ENCODE measurements around the gene PRX. TPM values are rescaled to one million over a fixed set of nuclear protein-coding genes. Genes with fewer than 3 reads are reported as not detected.

The PRX gene
- 4.2 and 4.3 TPM in 2 replicates for total RNA-seq (2014; rRNA removed; shearing (Covaris generic))
- 4.1 and 4.2 TPM in 2 replicates for polyA plus RNA-seq (2016; fragmentation: Nextera tagmentation; extraction: Ambion mirVana)
- long read RNA-seq, partial matches to known transcripts: 1 of 4 reads
- long read RNA-seq, other reads (novel, unspliced or antisense): 3 of 4 reads

DNA sequence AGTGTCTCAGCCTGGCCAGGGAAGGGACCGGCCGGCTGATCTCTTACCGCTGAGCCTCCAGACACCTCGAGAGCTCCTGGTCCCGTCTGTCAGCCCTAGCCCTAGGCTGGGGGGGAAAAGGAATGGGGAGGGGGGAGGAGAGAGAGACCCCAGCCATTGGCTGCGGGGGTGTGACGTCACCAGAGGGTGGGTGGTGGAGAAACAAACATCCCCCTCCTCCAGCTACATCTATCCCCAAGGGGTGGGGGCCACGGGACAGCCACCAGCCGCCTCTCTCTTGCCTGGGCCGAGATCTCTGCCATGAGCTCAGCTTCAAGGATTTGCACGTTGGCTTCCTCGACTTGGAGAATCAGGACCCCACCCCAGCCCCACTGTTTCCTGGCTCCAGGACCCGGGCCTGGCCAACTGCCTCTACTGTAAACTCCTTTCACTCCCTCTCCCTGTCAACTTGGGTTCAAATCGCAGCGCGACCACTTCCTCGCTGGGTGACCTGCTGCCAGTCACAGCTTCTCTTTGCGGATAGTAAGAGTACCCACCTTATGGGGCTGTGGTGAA, at the start of gene PRX:
Gene PRX, minus strand, starts transcription at position 88 of the 555 bp plus-strand sequence. CDS start 5,446 bp downstream, outside the sequence.
- Mint-ChIP-seq H3K4me1 (peaks cover 39% of the 10 kb centered on the region), H3K9me3 (no peaks in the 10 kb centered on the region), H3K27ac (peak within 1 kb of the TSS; percentile 84; the same call in 1 of the 2 replicates), H3K4me3 (peak within 1 kb of the TSS; percentile 52), H3K36me3 (ENCODE audit: low read depth) (no peaks in the 10 kb centered on the region), H3K27me3 (ENCODE audit: insufficient read depth, low read depth, poor library complexity) (peaks cover 6% of the 10 kb centered on the region)
- H3K4me3 ChIP-seq: peak within 1 kb of the TSS; percentile 42
- peak; percentile 74 for ATAC-seq
- H3K36me3 ChIP-seq (ENCODE audit: insufficient read depth): no peaks in the 10 kb centered on the region
- H3F3A ChIP-seq (replicated peaks; ENCODE audit: low read depth): 0 out of 2 replicates have a peak, but pooled peaks cover 3% of the 10 kb centered on the region
- H3K4me2 ChIP-seq: peak within 1 kb of the TSS; percentile 74
- H3K27me3 ChIP-seq (ENCODE audit: insufficient read depth): no peaks in the 10 kb centered on the region
- no peaks in the 10 kb centered on the region for H3K79me2 ChIP-seq (replicated peaks; ENCODE audit: insufficient read depth)
- peak; percentile 89 for DNase-seq (ENCODE audit: low spot score)
- peaks cover 25% of the 10 kb centered on the region for H3K4me1 ChIP-seq (ENCODE audit: insufficient read depth)
- H4K20me1 ChIP-seq (replicated peaks; ENCODE audit: insufficient read depth): no peaks in the 10 kb centered on the region
- TF ChIP-seq, protein P1, sequence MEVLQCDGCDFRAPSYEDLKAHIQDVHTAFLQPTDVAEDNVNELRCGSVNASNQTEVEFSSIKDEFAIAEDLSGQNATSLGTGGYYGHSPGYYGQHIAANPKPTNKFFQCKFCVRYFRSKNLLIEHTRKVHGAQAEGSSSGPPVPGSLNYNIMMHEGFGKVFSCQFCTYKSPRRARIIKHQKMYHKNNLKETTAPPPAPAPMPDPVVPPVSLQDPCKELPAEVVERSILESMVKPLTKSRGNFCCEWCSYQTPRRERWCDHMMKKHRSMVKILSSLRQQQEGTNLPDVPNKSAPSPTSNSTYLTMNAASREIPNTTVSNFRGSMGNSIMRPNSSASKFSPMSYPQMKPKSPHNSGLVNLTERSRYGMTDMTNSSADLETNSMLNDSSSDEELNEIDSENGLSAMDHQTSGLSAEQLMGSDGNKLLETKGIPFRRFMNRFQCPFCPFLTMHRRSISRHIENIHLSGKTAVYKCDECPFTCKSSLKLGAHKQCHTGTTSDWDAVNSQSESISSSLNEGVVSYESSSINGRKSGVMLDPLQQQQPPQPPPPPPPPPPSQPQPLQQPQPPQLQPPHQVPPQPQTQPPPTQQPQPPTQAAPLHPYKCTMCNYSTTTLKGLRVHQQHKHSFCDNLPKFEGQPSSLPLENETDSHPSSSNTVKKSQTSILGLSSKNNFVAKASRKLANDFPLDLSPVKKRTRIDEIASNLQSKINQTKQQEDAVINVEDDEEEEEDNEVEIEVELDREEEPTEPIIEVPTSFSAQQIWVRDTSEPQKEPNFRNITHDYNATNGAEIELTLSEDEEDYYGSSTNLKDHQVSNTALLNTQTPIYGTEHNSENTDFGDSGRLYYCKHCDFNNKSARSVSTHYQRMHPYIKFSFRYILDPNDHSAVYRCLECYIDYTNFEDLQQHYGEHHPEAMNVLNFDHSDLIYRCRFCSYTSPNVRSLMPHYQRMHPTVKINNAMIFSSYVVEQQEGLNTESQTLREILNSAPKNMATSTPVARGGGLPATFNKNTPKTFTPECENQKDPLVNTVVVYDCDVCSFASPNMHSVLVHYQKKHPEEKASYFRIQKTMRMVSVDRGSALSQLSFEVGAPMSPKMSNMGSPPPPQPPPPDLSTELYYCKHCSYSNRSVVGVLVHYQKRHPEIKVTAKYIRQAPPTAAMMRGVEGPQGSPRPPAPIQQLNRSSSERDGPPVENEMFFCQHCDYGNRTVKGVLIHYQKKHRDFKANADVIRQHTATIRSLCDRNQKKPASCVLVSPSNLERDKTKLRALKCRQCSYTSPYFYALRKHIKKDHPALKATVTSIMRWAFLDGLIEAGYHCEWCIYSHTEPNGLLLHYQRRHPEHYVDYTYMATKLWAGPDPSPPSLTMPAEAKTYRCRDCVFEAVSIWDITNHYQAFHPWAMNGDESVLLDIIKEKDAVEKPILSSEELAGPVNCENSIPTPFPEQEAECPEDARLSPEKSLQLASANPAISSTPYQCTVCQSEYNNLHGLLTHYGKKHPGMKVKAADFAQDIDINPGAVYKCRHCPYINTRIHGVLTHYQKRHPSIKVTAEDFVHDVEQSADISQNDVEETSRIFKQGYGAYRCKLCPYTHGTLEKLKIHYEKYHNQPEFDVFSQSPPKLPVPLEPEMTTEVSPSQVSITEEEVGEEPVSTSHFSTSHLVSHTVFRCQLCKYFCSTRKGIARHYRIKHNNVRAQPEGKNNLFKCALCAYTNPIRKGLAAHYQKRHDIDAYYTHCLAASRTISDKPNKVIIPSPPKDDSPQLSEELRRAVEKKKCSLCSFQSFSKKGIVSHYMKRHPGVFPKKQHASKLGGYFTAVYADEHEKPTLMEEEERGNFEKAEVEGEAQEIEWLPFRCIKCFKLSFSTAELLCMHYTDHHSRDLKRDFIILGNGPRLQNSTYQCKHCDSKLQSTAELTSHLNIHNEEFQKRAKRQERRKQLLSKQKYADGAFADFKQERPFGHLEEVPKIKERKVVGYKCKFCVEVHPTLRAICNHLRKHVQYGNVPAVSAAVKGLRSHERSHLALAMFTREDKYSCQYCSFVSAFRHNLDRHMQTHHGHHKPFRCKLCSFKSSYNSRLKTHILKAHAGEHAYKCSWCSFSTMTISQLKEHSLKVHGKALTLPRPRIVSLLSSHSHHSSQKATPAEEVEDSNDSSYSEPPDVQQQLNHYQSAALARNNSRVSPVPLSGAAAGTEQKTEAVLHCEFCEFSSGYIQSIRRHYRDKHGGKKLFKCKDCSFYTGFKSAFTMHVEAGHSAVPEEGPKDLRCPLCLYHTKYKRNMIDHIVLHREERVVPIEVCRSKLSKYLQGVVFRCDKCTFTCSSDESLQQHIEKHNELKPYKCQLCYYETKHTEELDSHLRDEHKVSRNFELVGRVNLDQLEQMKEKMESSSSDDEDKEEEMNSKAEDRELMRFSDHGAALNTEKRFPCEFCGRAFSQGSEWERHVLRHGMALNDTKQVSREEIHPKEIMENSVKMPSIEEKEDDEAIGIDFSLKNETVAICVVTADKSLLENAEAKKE (CRISPR knock-in tag; IDR thresholded peaks at IDR 0.05): no peak
- no peak for TF ChIP-seq ZNF114 (CRISPR knock-in tag; IDR thresholded peaks at IDR 0.05)
- TF ChIP-seq STAT1 (IDR thresholded peaks at IDR 0.05; ENCODE audit: unreplicated experiment): no peak
- peak; percentile 97 for TF ChIP-seq CREB1 (CRISPR knock-in tag; IDR thresholded peaks at IDR 0.05; ENCODE audit: low read depth)
- TF ChIP-seq NANOG (IDR thresholded peaks at IDR 0.05; ENCODE audit: borderline replicate concordance): no peak
- no peak for TF ChIP-seq EZH2 (IDR thresholded peaks at IDR 0.05; ENCODE audit: low read depth, unreplicated experiment)
- TF ChIP-seq POLR2AphosphoS5 (IDR thresholded peaks at IDR 0.05; ENCODE audit: low read depth): peak; percentile 47; the same call in 1 of the 2 replicates
- no peak within 1 kb of the TSS; the same call in 1 of the 2 replicates for H3K27ac ChIP-seq (ENCODE audit: low read depth)
- no peaks in the 10 kb centered on the region for H3K9me2 ChIP-seq (ENCODE audit: insufficient read depth)
- peak within 1 kb of the TSS; percentile 86 for H2AFZ ChIP-seq
